Osteocyte (in vitro differentiated cells): ENCODE data around the gene KCNV2. TPM values are rescaled to one million over a fixed set of nuclear protein-coding genes. Genes with fewer than 3 reads are reported as not detected.

Experiments used
- DNase-seq: peaks from one replicate; pipeline ENCODE4 v3.0.0; 2021; ENCODE audit warnings: mixed read lengths; ENCODE audit not compliant: unreplicated experiment; ENCODE audit errors: extremely low spot score
- H3K27ac Mint-ChIP-seq: one replicate; pipeline ENCODE4 v1.8.0; 2021; ENCODE audit warnings: mild to moderate bottlenecking, mixed read lengths; ENCODE audit not compliant: unreplicated experiment
- H3K27me3 Mint-ChIP-seq: one replicate; pipeline ENCODE4 v1.8.0; 2021; ENCODE audit warnings: mixed read lengths; ENCODE audit not compliant: unreplicated experiment
- H3K36me3 Mint-ChIP-seq: one replicate; pipeline ENCODE4 v1.8.0; 2021; ENCODE audit warnings: mixed read lengths; ENCODE audit not compliant: unreplicated experiment
- H3K4me1 Mint-ChIP-seq: one replicate; pipeline ENCODE4 v1.8.0; 2021; ENCODE audit warnings: mixed read lengths; ENCODE audit not compliant: unreplicated experiment
- H3K4me3 Mint-ChIP-seq: one replicate; pipeline ENCODE4 v1.8.0; 2021; ENCODE audit warnings: mild to moderate bottlenecking, moderate library complexity, mixed read lengths; ENCODE audit not compliant: unreplicated experiment
- H3K9me3 Mint-ChIP-seq: one replicate; pipeline ENCODE4 v1.8.0; 2021; ENCODE audit warnings: mixed read lengths; ENCODE audit not compliant: unreplicated experiment
- CTCF ChIP-seq: fragments of 200-600 bp; sonication (generic); IDR thresholded peaks from 2 replicates; pipeline ENCODE4 v1.5.0; 2021; ENCODE audit warnings: antibody characterized with exemption, mild to moderate bottlenecking, moderate library complexity
- total RNA-seq: library from RNA; stranded (reverse); gene quantifications from 2 replicates; pipeline ENCODE4 v1.2.1, GENCODE V29; 2021

The KCNV2 gene
- total RNA-seq, 1 donor from 2014 or later, result not detected

- Mint-ChIP-seq H3K36me3 (peaks cover 9% of the 10 kb centered on the region), H3K4me1 (no peaks in the 10 kb centered on the region), H3K4me3 (no peak overlapping the region), H3K27ac (no peak overlapping the region), H3K9me3 (no peaks in the 10 kb centered on the region), H3K27me3 (no peaks in the 10 kb centered on the region)
- TF ChIP-seq CTCF, result no peak
- no peak for DNase-seq
Observed at GRCh38 chr9:2764353-2764752, 47.0 kb downstream of the KCNV2 start.

GRCh38 chr9:2765250-2765880 is 48.1 kb downstream of the KCNV2 start:
- DNase-seq, result no peak
- no peak for TF ChIP-seq CTCF
- peaks cover 18% of the 10 kb centered on the region for H3K36me3 Mint-ChIP-seq
- no peak overlapping the region for H3K4me3 Mint-ChIP-seq
- no peaks in the 10 kb centered on the region for H3K27me3 Mint-ChIP-seq
- no peaks in the 10 kb centered on the region for H3K9me3 Mint-ChIP-seq
- H3K27ac Mint-ChIP-seq, result no peak overlapping the region
- H3K4me1 Mint-ChIP-seq, result no peaks in the 10 kb centered on the region

- H3K36me3 Mint-ChIP-seq, result peaks cover 34% of the 10 kb centered on the region
Observed at GRCh38 chr9:2767800-2768677, 50.7 kb downstream of the KCNV2 start.

GRCh38 chr9:2771087-2771486 is 53.8 kb downstream of the KCNV2 start:
- Mint-ChIP-seq H3K27me3 (no peaks in the 10 kb centered on the region), H3K4me3 (no peak overlapping the region), H3K36me3 (peaks cover 63% of the 10 kb centered on the region), H3K4me1 (no peaks in the 10 kb centered on the region), H3K27ac (no peak overlapping the region), H3K9me3 (peaks cover 32% of the 10 kb centered on the region)
- DNase-seq, result no peak
- TF ChIP-seq CTCF, result no peak

More at GRCh38 chr9:2767800-2768677, 50.7 kb downstream of the KCNV2 start:
- no peak for TF ChIP-seq CTCF
- Mint-ChIP-seq H3K4me3 (no peak overlapping the region), H3K27ac (no peak overlapping the region), H3K9me3 (peaks cover 10% of the 10 kb centered on the region), H3K27me3 (no peaks in the 10 kb centered on the region), H3K4me1 (no peaks in the 10 kb centered on the region)
- no peak for DNase-seq

GRCh38 chr9:2771661-2772060 is 54.4 kb downstream of the KCNV2 start:
- no peak for TF ChIP-seq CTCF
- peaks cover 38% of the 10 kb centered on the region for H3K9me3 Mint-ChIP-seq
- H3K4me3 Mint-ChIP-seq, result no peak overlapping the region
- DNase-seq, result no peak
- no peaks in the 10 kb centered on the region for H3K4me1 Mint-ChIP-seq
- H3K27me3 Mint-ChIP-seq, result no peaks in the 10 kb centered on the region
- peaks cover 68% of the 10 kb centered on the region for H3K36me3 Mint-ChIP-seq
- H3K27ac Mint-ChIP-seq, result no peak overlapping the region
